ENCODE measurements around the gene SNRPN.
"Not testable (repeated sequence)": the region's sequence is repeated elsewhere in the genome, so short reads cannot be mapped to it uniquely, and the experiment has no call there.

Gene SNRPN

GRCh38 chr15:24954783-24955530 is at the start of gene SNRPN, which contains the start of gene SNURF:
Gene SNRPN, plus strand, starts transcription at chr15:24954987. Its CDS starts 19,467 bp downstream, at chr15:24974454.
Gene SNURF, plus strand, starts transcription at chr15:24954987. Its CDS starts 62 bp downstream, at chr15:24955049.
- DNase-seq: peak; percentile 86

GRCh38 chr15:24916305-24917009 is 38.3 kb upstream of the SNRPN start:
- DNase-seq: no peak

- DNase-seq: no peak
Observed at GRCh38 chr15:24917431-24917830, 37.4 kb upstream of the SNRPN start.

GRCh38 chr15:24919446-24919845 is 35.3 kb upstream of the SNRPN start:
- DNase-seq: peak; percentile 51

- DNase-seq: not testable (repeated sequence)
Observed at GRCh38 chr15:24922781-24923180, 32.0 kb upstream of the SNRPN start.

- DNase-seq: no peak
Observed at GRCh38 chr15:24924153-24924552, 30.6 kb upstream of the SNRPN start.

GRCh38 chr15:24924621-24925020 is 30.2 kb upstream of the SNRPN start:
- DNase-seq: no peak

- DNase-seq: not testable (repeated sequence)
Observed at GRCh38 chr15:24931874-24932732, 22.7 kb upstream of the SNRPN start.

- DNase-seq: no peak
Observed at GRCh38 chr15:24933716-24934115, 21.1 kb upstream of the SNRPN start.

GRCh38 chr15:24938224-24938623 is 16.6 kb upstream of the SNRPN start:
- DNase-seq: not testable (repeated sequence)

- no peak for DNase-seq
Observed at GRCh38 chr15:24940236-24940635, 14.6 kb upstream of the SNRPN start.

- no peak for DNase-seq
Observed at GRCh38 chr15:24943361-24943760, 11.4 kb upstream of the SNRPN start.

- no peak for DNase-seq
Observed at GRCh38 chr15:24944954-24945353, 9.8 kb upstream of the SNRPN start.

- no peak for DNase-seq
Observed at GRCh38 chr15:24945711-24946110, 9.1 kb upstream of the SNRPN start.

GRCh38 chr15:24948495-24948894 is 6.3 kb upstream of the SNRPN start:
- no peak for DNase-seq

- peak; percentile 50 for DNase-seq
Observed at GRCh38 chr15:24955531-24955921, 739 bp downstream of the SNRPN start.

- DNase-seq: peak; percentile 91
Observed at GRCh38 chr15:24956111-24956838, 1.5 kb downstream of the SNRPN start.

- no peak for DNase-seq
Observed at GRCh38 chr15:24957691-24958090, 2.9 kb downstream of the SNRPN start.

GRCh38 chr15:24961967-24962366 is 7.2 kb downstream of the SNRPN start:
- DNase-seq: no peak

- DNase-seq: no peak
Observed at GRCh38 chr15:24962880-24963279, 8.1 kb downstream of the SNRPN start.

GRCh38 chr15:24966364-24967103 is 11.7 kb downstream of the SNRPN start:
- no peak for DNase-seq

GRCh38 chr15:24971052-24971451 is 16.3 kb downstream of the SNRPN start:
- DNase-seq: no peak
